ENCODE results near the gene MYH14. TPM values are rescaled to one million over a fixed set of nuclear protein-coding genes. Genes with fewer than 3 reads are reported as not detected.

The MYH14 gene
- total and polyA plus RNA-seq, 9 of the 15 experiments (the other 6 are each of a cell fraction or from before 2014, with no cell fraction given): 0.04 to 0.86 (median 0.19) TPM; not detected in 2

GRCh38 chr19:50190439-50190891 lies 13.0 kb upstream of the MYH14 start:
- TF ChIP-seq GABPB1 (CRISPR knock-in tag; IDR thresholded peaks at IDR 0.05): peak; percentile 41; the same call in 1 of the 2 replicates
- peak; percentile 46 for TF ChIP-seq TBP (optimal IDR thresholded peaks at IDR 0.05; ENCODE audit: low read depth, low read length)
- no peak for TF ChIP-seq ZNF57 (CRISPR knock-in tag; IDR thresholded peaks at IDR 0.05)
- no peak for TF ChIP-seq ZNF184 (CRISPR knock-in tag; IDR thresholded peaks at IDR 0.05)
- peak; percentile 13; the same call in 1 of the 2 replicates for TF ChIP-seq ESRRA (IDR thresholded peaks at IDR 0.05; ENCODE audit: borderline replicate concordance, low read depth)
- H4K20me1 ChIP-seq (replicated peaks; ENCODE audit: control insufficient read depth, insufficient read depth, low read length): no peaks in the 10 kb centered on the region; the same call in 1 of the 2 replicates
- BruUV-seq (replicated peaks): no TSS peak
- H3K9ac ChIP-seq (ENCODE audit: insufficient read depth in 1 of 2, low read depth in 2 of 2, low read length in 2 of 2): no peak overlapping the region
- H3K4me2 ChIP-seq (ENCODE audit: insufficient read depth, low read length): no peak overlapping the region
- H3K27me3 ChIP-seq (ENCODE audit: control insufficient read depth in 2 of 2, insufficient read depth in 2 of 2, low read length in 2 of 2): peaks cover 11 to 44% of the 10 kb centered on the region in 2 experiments; a peak in 4 of 5 replicates
- POLR2A ChIA-PET: interaction anchor here (0.6 kb wide), 1 partner anchor 25 kb away, joined by 3 read pairs; no protein-coding TSS in a partner anchor
- FAIRE-seq: no peak
- H3K36me3 ChIP-seq (ENCODE audit: control insufficient read depth, insufficient read depth, low read length): no peaks in the 10 kb centered on the region
- no peak overlapping the region for H3K4me3 ChIP-seq
- no peaks in the 10 kb centered on the region for H3K9me1 ChIP-seq (ENCODE audit: control insufficient read depth, insufficient read depth, low read length)
- CTCF ChIA-PET (ENCODE audit: low intra/inter-chr PET ratio): no interaction called here
- no peaks in the 10 kb centered on the region for H3K9me3 ChIP-seq (replicated peaks; ENCODE audit: control insufficient read depth, insufficient read depth, low read depth, low read length)
- no peak overlapping the region for H2AFZ ChIP-seq (ENCODE audit: low read depth, low read length)
- H3K4me1 ChIP-seq (replicated peaks in 1 of 2; ENCODE audit: control insufficient read depth in 2 of 2, insufficient read depth in 2 of 2, low read length in 2 of 2): no peaks in the 10 kb centered on the region; a peak in 1 of 5 replicates
- H3K79me2 ChIP-seq (ENCODE audit: control insufficient read depth, insufficient read depth, low read length): no peaks in the 10 kb centered on the region
- DNase-seq (ENCODE audit: extremely low read depth in 1 of 4, low spot score in 3 of 4): no peak
- ATAC-seq: no peak
- no peak overlapping the region for H3K27ac ChIP-seq (ENCODE audit: extremely low read depth, low read depth, low read length)
- intact Hi-C loops (cut with micrococcal nuclease) (no loop called here), in situ Hi-C loops (cut with MboI) (no loop called here)
- 0% methylated on average over 6 of the region's 8 CpGs for WGBS (ENCODE audit: insufficient coverage, low coverage, missing lambda C conversion rate)

DNA sequence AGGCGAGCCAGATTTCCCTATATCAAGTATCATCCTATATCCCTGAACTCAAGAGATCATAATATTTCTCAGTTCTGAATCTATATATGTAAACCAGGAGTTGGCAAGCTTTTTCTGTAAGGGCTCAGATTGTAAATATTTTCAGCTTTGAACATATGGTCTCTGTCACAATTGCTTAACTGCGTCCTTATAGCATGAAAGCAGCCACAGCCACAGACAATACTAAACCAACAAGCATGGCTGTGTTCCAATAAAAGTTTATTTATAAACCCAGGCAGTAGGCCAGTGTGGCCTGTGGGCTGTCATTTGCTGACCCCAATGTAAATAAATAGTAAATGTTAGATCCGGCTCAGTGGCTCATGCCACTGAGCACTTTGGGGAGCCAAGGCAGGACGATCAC lies 12.2 kb upstream of the MYH14 start:
- Histone ChIP-seq H3K9me3 (replicated peaks; ENCODE audit: control insufficient read depth, insufficient read depth, low read depth, low read length) (no peaks in the 10 kb centered on the region), H3K4me1 (replicated peaks in 1 of 2; ENCODE audit: control insufficient read depth in 2 of 2, insufficient read depth in 2 of 2, low read length in 2 of 2) (no peaks in the 10 kb centered on the region; a peak in 1 of 5 replicates), H3K4me2 (ENCODE audit: insufficient read depth, low read length) (no peak overlapping the region), H4K20me1 (replicated peaks; ENCODE audit: control insufficient read depth, insufficient read depth, low read length) (no peaks in the 10 kb centered on the region; the same call in 1 of the 2 replicates), H3K79me2 (ENCODE audit: control insufficient read depth, insufficient read depth, low read length) (no peaks in the 10 kb centered on the region), H3K27ac (ENCODE audit: extremely low read depth, low read depth, low read length) (no peak overlapping the region), H3K4me3 (no peak overlapping the region), H2AFZ (ENCODE audit: low read depth, low read length) (no peak overlapping the region), H3K27me3 (ENCODE audit: control insufficient read depth in 2 of 2, insufficient read depth in 2 of 2, low read length in 2 of 2) (peaks cover 11 to 44% of the 10 kb centered on the region in 2 experiments; a peak in 4 of 5 replicates), H3K9me1 (ENCODE audit: control insufficient read depth, insufficient read depth, low read length) (no peaks in the 10 kb centered on the region), H3K9ac (ENCODE audit: insufficient read depth in 1 of 2, low read depth in 2 of 2, low read length in 2 of 2) (no peak overlapping the region), H3K36me3 (ENCODE audit: control insufficient read depth, insufficient read depth, low read length) (no peaks in the 10 kb centered on the region)
- intact Hi-C loops (cut with micrococcal nuclease) (no loop called here), in situ Hi-C loops (cut with MboI) (no loop called here)
- POLR2A ChIA-PET: interaction anchor here (0.6 to 0.8 kb wide), 2 partner anchors 17 to 25 kb away, joined by 3 to 4 read pairs; no protein-coding TSS in a partner anchor
- DNase-seq (ENCODE audit: extremely low read depth in 1 of 4, low spot score in 3 of 4) (no peak), ATAC-seq (no peak), FAIRE-seq (no peak)
- no TSS peak for BruUV-seq (replicated peaks)
- CTCF ChIA-PET (ENCODE audit: low intra/inter-chr PET ratio): no interaction called here
- whole genome bisulfite sequencing (ENCODE audit: insufficient coverage, low coverage, missing lambda C conversion rate): 4% methylated on average over 4 of the region's 4 CpGs
- TF ChIP-seq MYC (IDR thresholded peaks at IDR 0.05; ENCODE audit: low read depth, low read length) (no peak), MYC (CRISPR knock-in tag; IDR thresholded peaks at IDR 0.05; ENCODE audit: borderline replicate concordance, low read depth) (no peak), MAFG (tag; conservative IDR thresholded peaks at IDR 0.05) (no peak)
- TF ChIP-seq, protein P1, sequence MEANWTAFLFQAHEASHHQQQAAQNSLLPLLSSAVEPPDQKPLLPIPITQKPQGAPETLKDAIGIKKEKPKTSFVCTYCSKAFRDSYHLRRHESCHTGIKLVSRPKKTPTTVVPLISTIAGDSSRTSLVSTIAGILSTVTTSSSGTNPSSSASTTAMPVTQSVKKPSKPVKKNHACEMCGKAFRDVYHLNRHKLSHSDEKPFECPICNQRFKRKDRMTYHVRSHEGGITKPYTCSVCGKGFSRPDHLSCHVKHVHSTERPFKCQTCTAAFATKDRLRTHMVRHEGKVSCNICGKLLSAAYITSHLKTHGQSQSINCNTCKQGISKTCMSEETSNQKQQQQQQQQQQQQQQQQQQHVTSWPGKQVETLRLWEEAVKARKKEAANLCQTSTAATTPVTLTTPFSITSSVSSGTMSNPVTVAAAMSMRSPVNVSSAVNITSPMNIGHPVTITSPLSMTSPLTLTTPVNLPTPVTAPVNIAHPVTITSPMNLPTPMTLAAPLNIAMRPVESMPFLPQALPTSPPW (CRISPR knock-in tag; IDR thresholded peaks at IDR 0.05): no peak
- TF ChIP-seq, protein P2, sequence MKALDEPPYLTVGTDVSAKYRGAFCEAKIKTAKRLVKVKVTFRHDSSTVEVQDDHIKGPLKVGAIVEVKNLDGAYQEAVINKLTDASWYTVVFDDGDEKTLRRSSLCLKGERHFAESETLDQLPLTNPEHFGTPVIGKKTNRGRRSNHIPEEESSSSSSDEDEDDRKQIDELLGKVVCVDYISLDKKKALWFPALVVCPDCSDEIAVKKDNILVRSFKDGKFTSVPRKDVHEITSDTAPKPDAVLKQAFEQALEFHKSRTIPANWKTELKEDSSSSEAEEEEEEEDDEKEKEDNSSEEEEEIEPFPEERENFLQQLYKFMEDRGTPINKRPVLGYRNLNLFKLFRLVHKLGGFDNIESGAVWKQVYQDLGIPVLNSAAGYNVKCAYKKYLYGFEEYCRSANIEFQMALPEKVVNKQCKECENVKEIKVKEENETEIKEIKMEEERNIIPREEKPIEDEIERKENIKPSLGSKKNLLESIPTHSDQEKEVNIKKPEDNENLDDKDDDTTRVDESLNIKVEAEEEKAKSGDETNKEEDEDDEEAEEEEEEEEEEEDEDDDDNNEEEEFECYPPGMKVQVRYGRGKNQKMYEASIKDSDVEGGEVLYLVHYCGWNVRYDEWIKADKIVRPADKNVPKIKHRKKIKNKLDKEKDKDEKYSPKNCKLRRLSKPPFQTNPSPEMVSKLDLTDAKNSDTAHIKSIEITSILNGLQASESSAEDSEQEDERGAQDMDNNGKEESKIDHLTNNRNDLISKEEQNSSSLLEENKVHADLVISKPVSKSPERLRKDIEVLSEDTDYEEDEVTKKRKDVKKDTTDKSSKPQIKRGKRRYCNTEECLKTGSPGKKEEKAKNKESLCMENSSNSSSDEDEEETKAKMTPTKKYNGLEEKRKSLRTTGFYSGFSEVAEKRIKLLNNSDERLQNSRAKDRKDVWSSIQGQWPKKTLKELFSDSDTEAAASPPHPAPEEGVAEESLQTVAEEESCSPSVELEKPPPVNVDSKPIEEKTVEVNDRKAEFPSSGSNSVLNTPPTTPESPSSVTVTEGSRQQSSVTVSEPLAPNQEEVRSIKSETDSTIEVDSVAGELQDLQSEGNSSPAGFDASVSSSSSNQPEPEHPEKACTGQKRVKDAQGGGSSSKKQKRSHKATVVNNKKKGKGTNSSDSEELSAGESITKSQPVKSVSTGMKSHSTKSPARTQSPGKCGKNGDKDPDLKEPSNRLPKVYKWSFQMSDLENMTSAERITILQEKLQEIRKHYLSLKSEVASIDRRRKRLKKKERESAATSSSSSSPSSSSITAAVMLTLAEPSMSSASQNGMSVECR (CRISPR knock-in tag; IDR thresholded peaks at IDR 0.05): no peak

All from K562 (cell line).